ENCODE data around the gene TKFC. TPM values are rescaled to one million over a fixed set of nuclear protein-coding genes. Genes with fewer than 3 reads are reported as not detected.

The TKFC gene
- total and polyA plus RNA-seq, 4 donors, result 15.7 to 134 (median 53.4) TPM

- DNase-seq (ENCODE audit: low spot score), result no peak
- H3K27ac ChIP-seq (ENCODE audit: low read depth in 1 of 2, low read length in 2 of 2), result no peak overlapping the region
These were observed 24.3 kb downstream of the TKFC start for GRCh38 chr11:61357233-61357893.

More at GRCh38 chr11:61357233-61357893, 24.3 kb downstream of the TKFC start:
- H3K4me3 ChIP-seq (ENCODE audit: low read depth in 1 of 3, low read length in 3 of 3), result no peak overlapping the region
- peaks cover 2 to 20% (median 9%) of the 10 kb centered on the region in 4 donors for H3K4me1 ChIP-seq (ENCODE audit: control insufficient read depth in 4 of 4, insufficient read depth in 4 of 4, low read length in 3 of 4)
- no peak overlapping the region for H3K9ac ChIP-seq (ENCODE audit: low read depth in 1 of 2, low read length in 2 of 2)
- WGBS, result 92% methylated on average over 9 of the region's 9 CpGs
- no peaks in the 10 kb centered on the region for H3K27me3 ChIP-seq (ENCODE audit: control insufficient read depth in 4 of 4, insufficient read depth in 4 of 4, low read length in 3 of 4)
- H3K9me3 ChIP-seq (ENCODE audit: control insufficient read depth in 4 of 4, low read length in 3 of 4), result no peaks in the 10 kb centered on the region
- peaks cover 0 to 3% (median 0%) of the 10 kb centered on the region in 4 donors for H3K36me3 ChIP-seq (ENCODE audit: control insufficient read depth in 4 of 4, insufficient read depth in 3 of 4, low read depth in 1 of 4, low read length in 3 of 4)
- TF ChIP-seq, protein P1, sequence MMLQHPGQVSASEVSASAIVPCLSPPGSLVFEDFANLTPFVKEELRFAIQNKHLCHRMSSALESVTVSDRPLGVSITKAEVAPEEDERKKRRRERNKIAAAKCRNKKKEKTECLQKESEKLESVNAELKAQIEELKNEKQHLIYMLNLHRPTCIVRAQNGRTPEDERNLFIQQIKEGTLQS (IDR thresholded peaks at IDR 0.05), result no peak
- TF ChIP-seq CTCF (IDR thresholded peaks at IDR 0.05; ENCODE audit: low read depth, low read length, missing input control) (no peak), TAF1 (conservative IDR thresholded peaks at IDR 0.05) (no peak), YY1 (IDR thresholded peaks at IDR 0.05) (no peak), RAD21 (IDR thresholded peaks at IDR 0.05) (no peak), JUND (IDR thresholded peaks at IDR 0.05) (no peak), SP1 (IDR thresholded peaks at IDR 0.05) (no peak), NR2F2 (IDR thresholded peaks at IDR 0.05) (no peak), HNF4A (conservative IDR thresholded peaks at IDR 0.05) (no peak), FOXA2 (IDR thresholded peaks at IDR 0.05) (no peak), REST (IDR thresholded peaks at IDR 0.05) (no peak), FOXA1 (IDR thresholded peaks at IDR 0.05) (no peak), ZBTB33 (IDR thresholded peaks at IDR 0.05) (no peak), EGR1 (IDR thresholded peaks at IDR 0.05; ENCODE audit: low read depth in 2 of 2) (no peak), HNF4G (IDR thresholded peaks at IDR 0.05) (no peak), GABPA (IDR thresholded peaks at IDR 0.05 in 1 of 2, conservative IDR thresholded peaks at IDR 0.05 in 1 of 2) (no peak), RXRA (IDR thresholded peaks at IDR 0.05) (no peak)
- TF ChIP-seq, protein P2, sequence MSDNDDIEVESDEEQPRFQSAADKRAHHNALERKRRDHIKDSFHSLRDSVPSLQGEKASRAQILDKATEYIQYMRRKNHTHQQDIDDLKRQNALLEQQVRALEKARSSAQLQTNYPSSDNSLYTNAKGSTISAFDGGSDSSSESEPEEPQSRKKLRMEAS (IDR thresholded peaks at IDR 0.05), result no peak
